Measurements from ENCODE around the gene TMC8.
A peak's percentile ranks its signal among the peaks of the same experiment; 100 is the strongest.
"Not testable (repeated sequence)": the region's sequence is repeated elsewhere in the genome, so short reads cannot be mapped to it uniquely, and the experiment has no call there.

TMC8 gene

DNA sequence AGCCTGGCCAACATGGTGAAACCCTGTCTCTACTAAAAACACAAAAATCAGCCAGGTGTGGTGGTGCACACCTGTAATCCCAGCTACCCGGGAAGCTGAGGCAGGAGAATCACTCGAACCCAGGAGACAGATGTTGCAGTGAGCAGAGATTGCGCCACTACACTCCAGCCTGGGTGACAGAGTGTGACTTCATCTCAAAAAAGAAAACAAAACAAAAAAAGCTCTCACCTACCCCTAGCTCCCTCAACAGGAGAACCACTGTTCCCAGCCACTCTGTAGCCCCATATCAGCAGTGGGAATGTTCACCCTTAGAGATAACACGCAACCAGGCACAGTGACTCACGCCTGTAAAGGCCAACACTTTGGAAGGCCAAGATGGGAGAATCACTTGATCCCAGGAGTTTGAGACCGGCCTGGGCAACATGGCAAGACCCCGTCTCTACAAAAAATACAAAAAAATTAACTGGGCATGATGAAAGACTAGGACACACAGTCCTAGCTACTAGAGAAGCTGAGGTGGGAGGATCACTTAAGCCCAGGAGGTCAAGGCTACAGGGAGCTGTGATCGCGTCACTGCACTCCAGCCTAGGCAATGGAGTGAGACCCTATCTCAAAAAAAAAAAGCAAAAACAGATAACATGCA, 5.4 kb downstream of the TMC8 start:
- H3K4me1 ChIP-seq (ENCODE audit: control insufficient read depth in 2 of 2, insufficient read depth in 2 of 2, low read length in 2 of 2), result peaks cover 18 to 26% of the 10 kb centered on the region in 2 donors
- no peak overlapping the region for H3K4me3 ChIP-seq (ENCODE audit: low read length in 2 of 2)
- H3K9me3 ChIP-seq (ENCODE audit: control insufficient read depth in 2 of 2, low read length in 2 of 2), result no peaks in the 10 kb centered on the region
- H3K9ac ChIP-seq (ENCODE audit: low read depth in 1 of 2, low read length in 2 of 2), result no peak overlapping the region
- H3K27ac ChIP-seq (ENCODE audit: low read depth in 2 of 2, low read length in 2 of 2), result no peak overlapping the region
- no peaks in the 10 kb centered on the region for H3K27me3 ChIP-seq (ENCODE audit: control insufficient read depth in 2 of 2, insufficient read depth in 2 of 2, low read length in 2 of 2)
- peaks cover 0 to 7% of the 10 kb centered on the region in 2 donors for H3K36me3 ChIP-seq (ENCODE audit: control insufficient read depth in 2 of 2, insufficient read depth in 2 of 2, low read length in 2 of 2)

DNA sequence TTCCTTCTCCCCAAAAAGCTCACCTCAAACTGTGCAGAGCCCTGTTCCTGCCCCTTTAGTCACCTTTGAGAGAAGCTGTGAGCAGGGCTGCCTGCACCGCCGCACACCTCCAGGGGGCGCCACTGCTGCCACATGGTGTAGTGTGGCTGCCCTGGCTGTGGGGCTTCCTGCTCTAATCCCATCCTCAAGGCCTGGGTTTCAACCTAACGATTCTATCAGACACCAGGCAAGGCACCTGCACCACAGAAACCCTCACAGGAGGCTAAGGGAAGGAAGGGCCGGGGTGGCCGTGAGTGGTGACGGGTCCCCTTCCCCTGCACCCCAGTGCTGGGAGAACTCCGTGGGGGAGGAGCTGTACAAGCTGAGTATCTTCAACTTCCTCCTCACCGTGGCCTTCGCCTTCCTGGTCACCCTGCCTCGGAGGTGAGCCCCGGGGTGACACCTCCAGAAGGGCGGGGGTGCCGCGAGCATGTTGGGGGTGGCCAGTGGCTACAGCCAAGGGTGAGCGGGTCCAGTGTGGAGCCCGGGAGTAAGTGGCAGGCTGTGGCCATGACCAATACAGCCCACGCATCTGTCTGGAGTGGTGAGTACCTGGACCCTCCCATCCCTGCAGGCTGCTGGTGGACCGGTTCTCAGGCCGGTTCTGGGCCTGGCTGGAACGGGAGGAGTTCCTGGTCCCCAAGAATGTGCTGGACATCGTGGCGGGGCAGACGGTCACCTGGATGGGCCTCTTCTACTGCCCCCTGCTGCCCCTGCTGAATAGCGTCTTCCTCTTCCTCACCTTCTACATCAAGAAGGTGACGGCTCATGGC, 7.0 kb downstream of the TMC8 start:
- Histone ChIP-seq H3K36me3 (ENCODE audit: control insufficient read depth in 2 of 2, insufficient read depth in 2 of 2, low read length in 2 of 2) (peaks cover 0 to 7% of the 10 kb centered on the region in 2 donors), H3K9ac (ENCODE audit: low read depth in 1 of 2, low read length in 2 of 2) (peak overlapping the region in 1 of 2 donors; percentile 5), H3K27me3 (ENCODE audit: control insufficient read depth in 2 of 2, insufficient read depth in 2 of 2, low read length in 2 of 2) (no peaks in the 10 kb centered on the region), H3K4me1 (ENCODE audit: control insufficient read depth in 2 of 2, insufficient read depth in 2 of 2, low read length in 2 of 2) (peaks cover 30 to 32% of the 10 kb centered on the region in 2 donors), H3K9me3 (ENCODE audit: control insufficient read depth in 2 of 2, low read length in 2 of 2) (no peaks in the 10 kb centered on the region), H3K4me3 (ENCODE audit: low read length in 2 of 2) (no peak overlapping the region), H3K27ac (ENCODE audit: low read depth in 2 of 2, low read length in 2 of 2) (peak overlapping the region in 1 of 2 donors; percentile 16)

GRCh38 chr17:78138204-78139060, 7.9 kb downstream of the TMC8 start:
- no peak overlapping the region for H3K27ac ChIP-seq (ENCODE audit: low read depth in 2 of 2, low read length in 2 of 2)

GRCh38 chr17:78139861-78140168, 9.2 kb downstream of the TMC8 start:
- H3K4me3 ChIP-seq (ENCODE audit: low read length in 2 of 2), result peak overlapping the region; percentile 1 to 44
- H3K27ac ChIP-seq (ENCODE audit: low read depth in 2 of 2, low read length in 2 of 2), result peak overlapping the region; percentile 25 to 67
- peaks cover 35 to 37% of the 10 kb centered on the region in 2 donors for H3K4me1 ChIP-seq (ENCODE audit: control insufficient read depth in 2 of 2, insufficient read depth in 2 of 2, low read length in 2 of 2)
- not testable (repeated sequence) for H3K36me3 ChIP-seq (ENCODE audit: control insufficient read depth in 2 of 2, insufficient read depth in 2 of 2, low read length in 2 of 2); H3K9me3 ChIP-seq (ENCODE audit: control insufficient read depth in 2 of 2, low read length in 2 of 2); H3K27me3 ChIP-seq (ENCODE audit: control insufficient read depth in 2 of 2, insufficient read depth in 2 of 2, low read length in 2 of 2)
- peak overlapping the region in 1 of 2 donors; percentile 56 for H3K9ac ChIP-seq (ENCODE audit: low read depth in 1 of 2, low read length in 2 of 2)

More at GRCh38 chr17:78138204-78139060, 7.9 kb downstream of the TMC8 start:
- Histone ChIP-seq H3K9me3 (ENCODE audit: control insufficient read depth in 2 of 2, low read length in 2 of 2) (no peaks in the 10 kb centered on the region), H3K4me3 (ENCODE audit: low read length in 2 of 2) (no peak overlapping the region), H3K9ac (ENCODE audit: low read depth in 1 of 2, low read length in 2 of 2) (no peak overlapping the region), H3K4me1 (ENCODE audit: control insufficient read depth in 2 of 2, insufficient read depth in 2 of 2, low read length in 2 of 2) (peaks cover 30 to 32% of the 10 kb centered on the region in 2 donors), H3K27me3 (ENCODE audit: control insufficient read depth in 2 of 2, insufficient read depth in 2 of 2, low read length in 2 of 2) (no peaks in the 10 kb centered on the region), H3K36me3 (ENCODE audit: control insufficient read depth in 2 of 2, insufficient read depth in 2 of 2, low read length in 2 of 2) (peaks cover 0 to 7% of the 10 kb centered on the region in 2 donors)

DNA sequence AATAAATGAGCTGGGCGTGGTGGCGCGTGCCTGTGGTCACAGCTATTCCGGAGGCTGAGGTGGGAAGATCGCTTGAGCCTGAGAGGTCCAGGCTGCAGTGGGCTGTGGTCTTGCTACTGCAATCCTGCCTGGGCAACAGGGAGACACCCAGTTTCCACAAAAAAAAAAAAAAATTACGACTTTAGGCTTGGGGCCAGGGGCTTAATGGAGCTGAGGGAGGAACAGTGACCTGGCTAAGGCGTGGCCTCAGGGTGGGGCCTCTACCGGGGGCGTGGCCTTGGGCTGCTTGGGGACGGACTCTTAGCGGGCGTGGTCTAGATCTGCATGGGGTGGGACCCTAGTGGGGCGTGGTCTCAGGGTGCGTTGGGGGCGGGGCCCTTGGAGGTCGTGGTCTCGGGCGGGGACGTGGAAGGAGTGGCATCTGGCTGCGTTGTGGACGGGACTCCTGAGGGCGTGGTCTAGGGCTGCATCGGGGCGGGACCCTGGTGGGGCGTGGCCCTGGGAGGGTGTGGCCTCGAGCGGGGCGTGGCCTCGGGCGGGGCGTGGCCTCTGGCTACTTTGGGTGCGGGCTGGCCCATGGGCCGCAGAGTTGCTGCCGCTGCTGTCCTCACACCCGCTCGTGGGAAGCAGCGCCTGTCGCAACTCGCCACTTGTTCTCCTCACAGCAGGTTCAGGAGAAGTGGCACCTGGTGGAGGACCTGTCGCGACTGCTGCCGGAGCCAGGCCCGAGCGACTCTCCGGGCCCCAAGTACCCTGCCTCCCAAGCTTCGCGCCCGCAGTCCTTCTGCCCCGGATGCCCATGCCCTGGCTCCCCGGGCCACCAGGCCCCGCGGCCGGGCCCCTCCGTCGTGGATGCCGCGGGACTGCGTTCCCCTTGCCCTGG, 9.8 kb downstream of the TMC8 start:
- no peaks in the 10 kb centered on the region for H3K27me3 ChIP-seq (ENCODE audit: control insufficient read depth in 2 of 2, insufficient read depth in 2 of 2, low read length in 2 of 2)
- H3K9ac ChIP-seq (ENCODE audit: low read depth in 1 of 2, low read length in 2 of 2), result peak overlapping the region; percentile 56 to 59
- H3K4me1 ChIP-seq (ENCODE audit: control insufficient read depth in 2 of 2, insufficient read depth in 2 of 2, low read length in 2 of 2), result peaks cover 41 to 43% of the 10 kb centered on the region in 2 donors
- peak overlapping the region; percentile 22 to 44 for H3K4me3 ChIP-seq (ENCODE audit: low read length in 2 of 2)
- H3K9me3 ChIP-seq (ENCODE audit: control insufficient read depth in 2 of 2, low read length in 2 of 2), result no peaks in the 10 kb centered on the region
- peak overlapping the region; percentile 25 to 67 for H3K27ac ChIP-seq (ENCODE audit: low read depth in 2 of 2, low read length in 2 of 2)
- peaks cover 0 to under 1% of the 10 kb centered on the region in 2 donors for H3K36me3 ChIP-seq (ENCODE audit: control insufficient read depth in 2 of 2, insufficient read depth in 2 of 2, low read length in 2 of 2)

GRCh38 chr17:78141437-78142118, 11.0 kb downstream of the TMC8 start:
- H3K4me1 ChIP-seq (ENCODE audit: control insufficient read depth in 2 of 2, insufficient read depth in 2 of 2, low read length in 2 of 2), result peaks cover 46 to 48% of the 10 kb centered on the region in 2 donors
- H3K9ac ChIP-seq (ENCODE audit: low read depth in 1 of 2, low read length in 2 of 2), result peak overlapping the region in 1 of 2 donors; percentile 13
- peak overlapping the region in 1 of 2 donors; percentile 19 for H3K27ac ChIP-seq (ENCODE audit: low read depth in 2 of 2, low read length in 2 of 2)
- no peaks in the 10 kb centered on the region for H3K36me3 ChIP-seq (ENCODE audit: control insufficient read depth in 2 of 2, insufficient read depth in 2 of 2, low read length in 2 of 2)
- no peaks in the 10 kb centered on the region for H3K27me3 ChIP-seq (ENCODE audit: control insufficient read depth in 2 of 2, insufficient read depth in 2 of 2, low read length in 2 of 2)
- no peaks in the 10 kb centered on the region for H3K9me3 ChIP-seq (ENCODE audit: control insufficient read depth in 2 of 2, low read length in 2 of 2)
- no peak overlapping the region for H3K4me3 ChIP-seq (ENCODE audit: low read length in 2 of 2)

DNA sequence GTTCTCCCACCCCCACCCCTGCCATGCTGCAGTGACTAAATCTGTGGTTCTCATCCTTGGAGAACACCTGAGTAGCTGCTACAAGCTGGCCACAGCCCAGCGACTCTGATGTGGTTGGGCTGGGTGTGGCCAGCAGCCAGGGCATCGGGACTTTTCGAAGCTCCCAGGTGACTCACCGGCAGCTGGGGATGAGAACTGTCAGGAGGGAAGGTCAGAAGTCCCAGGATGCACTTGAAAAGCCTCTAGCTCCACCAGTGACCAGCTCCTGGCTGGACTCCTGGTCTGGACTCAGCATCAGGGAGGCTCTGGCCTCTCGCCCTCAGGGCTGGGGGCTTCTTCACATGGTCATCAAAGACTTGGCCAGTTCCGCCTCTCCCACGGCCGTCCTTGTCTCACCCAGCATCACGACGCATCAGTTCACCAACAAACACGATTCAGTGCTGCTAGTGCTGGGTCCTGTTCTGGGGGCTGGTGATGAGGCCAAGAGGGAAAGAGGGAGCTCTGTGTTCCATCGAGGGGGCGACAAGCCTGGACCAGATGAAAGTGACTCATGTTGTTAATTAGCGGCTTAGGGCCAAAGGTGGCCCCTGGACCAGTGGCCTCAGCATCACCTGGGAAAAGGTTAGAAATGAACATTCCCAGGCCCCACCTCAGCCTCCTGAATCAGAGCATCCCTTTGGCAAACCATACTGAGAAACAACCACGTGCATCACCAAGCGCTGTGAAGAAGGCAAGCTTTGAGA, 11.7 kb downstream of the TMC8 start:
- Histone ChIP-seq H3K4me3 (ENCODE audit: low read length in 2 of 2) (no peak overlapping the region), H3K4me1 (ENCODE audit: control insufficient read depth in 2 of 2, insufficient read depth in 2 of 2, low read length in 2 of 2) (peaks cover 47 to 50% of the 10 kb centered on the region in 2 donors), H3K36me3 (ENCODE audit: control insufficient read depth in 2 of 2, insufficient read depth in 2 of 2, low read length in 2 of 2) (no peaks in the 10 kb centered on the region), H3K9me3 (ENCODE audit: control insufficient read depth in 2 of 2, low read length in 2 of 2) (no peaks in the 10 kb centered on the region), H3K9ac (ENCODE audit: low read depth in 1 of 2, low read length in 2 of 2) (no peak overlapping the region), H3K27me3 (ENCODE audit: control insufficient read depth in 2 of 2, insufficient read depth in 2 of 2, low read length in 2 of 2) (no peaks in the 10 kb centered on the region), H3K27ac (ENCODE audit: low read depth in 2 of 2, low read length in 2 of 2) (peak overlapping the region in 1 of 2 donors; percentile 19)

- no peaks in the 10 kb centered on the region for H3K27me3 ChIP-seq (ENCODE audit: control insufficient read depth in 2 of 2, insufficient read depth in 2 of 2, low read length in 2 of 2)
- peak overlapping the region; percentile 81 to 87 for H3K27ac ChIP-seq (ENCODE audit: low read depth in 2 of 2, low read length in 2 of 2)
- no peak overlapping the region for H3K4me3 ChIP-seq (ENCODE audit: low read length in 2 of 2)
- H3K36me3 ChIP-seq (ENCODE audit: control insufficient read depth in 2 of 2, insufficient read depth in 2 of 2, low read length in 2 of 2), result no peaks in the 10 kb centered on the region
- H3K9me3 ChIP-seq (ENCODE audit: control insufficient read depth in 2 of 2, low read length in 2 of 2), result no peaks in the 10 kb centered on the region
- peaks cover 54 to 55% of the 10 kb centered on the region in 2 donors for H3K4me1 ChIP-seq (ENCODE audit: control insufficient read depth in 2 of 2, insufficient read depth in 2 of 2, low read length in 2 of 2)
- peak overlapping the region; percentile 3 to 54 for H3K9ac ChIP-seq (ENCODE audit: low read depth in 1 of 2, low read length in 2 of 2)
These were observed 12.9 kb downstream of the TMC8 start for GRCh38 chr17:78143214-78144146.

All from mucosa of rectum (tissue), 2 donors.